DOHH2 (cell line): ENCODE data around the gene HEG1.

Source experiments
- H3F3A ChIP-seq: fragments of 200-600 bp; sonication (generic), shearing (Covaris generic); 2 replicates; pipeline ENCODE4 v1.6.0; 2016; ENCODE audit warnings: antibody characterized with exemption, mild to moderate bottlenecking; ENCODE audit not compliant: control insufficient read depth, insufficient read depth
- H3K27ac ChIP-seq: fragments of 200-600 bp; sonication (generic); 2 replicates; pipeline ENCODE4 v1.5.1; 2014; ENCODE audit warnings: low read depth, mild to moderate bottlenecking, low read length, moderate library complexity
- H3K27me3 ChIP-seq: fragments of 200-600 bp; sonication (generic); 2 replicates; pipeline ENCODE4 v1.6.1; 2014; ENCODE audit warnings: mild to moderate bottlenecking, low read length, mixed read lengths; ENCODE audit not compliant: control insufficient read depth
- H3K36me3 ChIP-seq: fragments of 200-600 bp; sonication (generic); 2 replicates; pipeline ENCODE4 v1.6.1; 2014; ENCODE audit warnings: mild to moderate bottlenecking, low read length, moderate library complexity, mixed read lengths; ENCODE audit not compliant: control insufficient read depth
- H3K4me1 ChIP-seq: fragments of 200-600 bp; sonication (generic); 2 replicates; pipeline ENCODE4 v1.6.1; 2014; ENCODE audit warnings: mild to moderate bottlenecking, low read length, mixed read lengths; ENCODE audit not compliant: control insufficient read depth
- H3K4me2 ChIP-seq: fragments of 200-600 bp; sonication (generic); 2 replicates; pipeline ENCODE4 v1.6.0; 2014; ENCODE audit warnings: mild to moderate bottlenecking, low read length, moderate library complexity
- H3K4me3 ChIP-seq: fragments of 200-600 bp; sonication (generic); 2 replicates; pipeline ENCODE4 v1.5.1; 2014; ENCODE audit warnings: mild to moderate bottlenecking, low read length, mixed read lengths
- H3K79me2 ChIP-seq: fragments of 200-600 bp; sonication (generic); 2 replicates; pipeline ENCODE4 v1.6.1; 2014; ENCODE audit warnings: mild to moderate bottlenecking, low read length, mixed read lengths; ENCODE audit not compliant: control insufficient read depth
- H3K9me2 ChIP-seq: fragments of 200-600 bp; sonication (generic); replicated peaks from 2 replicates; pipeline ENCODE4 v1.6.1; 2014; ENCODE audit warnings: mild to moderate bottlenecking, low read length, mixed read lengths; ENCODE audit not compliant: control insufficient read depth
- H3K9me3 ChIP-seq: fragments of 200-600 bp; sonication (generic); 2 replicates; pipeline ENCODE4 v1.6.1; 2014; ENCODE audit warnings: antibody characterized with exemption, low read length, mixed read lengths; ENCODE audit not compliant: control insufficient read depth, insufficient read depth
- H4K20me1 ChIP-seq: fragments of 200-600 bp; sonication (generic); 2 replicates; pipeline ENCODE4 v1.6.0; 2014; ENCODE audit warnings: low read depth, mild to moderate bottlenecking, antibody characterized with exemption, low read length, moderate library complexity; ENCODE audit not compliant: control insufficient read depth, insufficient read depth
- EZH2phosphoT487 ChIP-seq: fragments of 200-600 bp; sonication (generic); IDR thresholded peaks from 2 replicates; pipeline ENCODE4 v1.6.1; 2017; ENCODE audit warnings: borderline replicate concordance, mild to moderate bottlenecking, antibody characterized with exemption, low read length, moderate library complexity, mixed read lengths
- TF ChIP-seq, protein P1 (sequence below): fragments of 200-600 bp; sonication (generic); IDR thresholded peaks from one replicate; pipeline ENCODE4 v1.5.1; 2014; ENCODE audit warnings: antibody characterized with exemption, mild to moderate bottlenecking, low read depth, low read length; ENCODE audit not compliant: poor library complexity, severe bottlenecking

HEG1 gene

DNA sequence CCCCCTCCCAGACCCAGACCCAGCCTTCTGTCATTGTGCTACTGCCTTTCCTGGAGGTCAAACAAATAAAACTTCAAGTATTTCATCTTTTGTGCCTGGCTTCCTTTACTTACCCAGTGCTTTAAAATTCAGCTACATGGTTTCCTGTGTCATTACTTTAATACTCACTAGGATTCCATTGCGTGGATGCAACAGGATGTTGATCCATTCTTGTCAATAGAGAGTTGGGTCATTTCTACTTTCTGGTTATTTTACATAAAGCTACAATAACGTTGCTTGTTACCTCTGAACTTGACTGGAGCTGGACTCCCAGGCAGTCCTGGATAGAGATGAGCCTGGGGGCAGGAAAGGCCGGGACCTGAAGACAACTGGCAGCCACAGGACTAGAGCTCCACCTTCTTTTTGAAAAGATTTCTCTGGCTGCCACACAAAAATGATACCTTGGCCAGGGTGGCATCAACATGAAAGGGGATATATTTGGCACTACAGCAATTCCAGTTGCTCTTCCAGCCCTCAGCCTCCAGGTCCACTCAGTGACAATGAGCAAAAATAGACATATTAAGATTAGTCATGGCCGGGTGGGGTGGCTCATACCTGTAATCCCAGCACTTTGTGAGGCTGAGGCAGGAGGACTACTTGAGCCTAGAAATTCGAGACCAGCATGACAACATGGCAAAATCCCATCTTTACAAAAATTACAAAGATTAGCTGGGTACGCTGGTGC is 23.3 kb upstream of the HEG1 start:
- no peaks in the 10 kb centered on the region for H3K27me3 ChIP-seq
- no peak overlapping the region for H3K4me2 ChIP-seq
- H3K79me2 ChIP-seq = no peaks in the 10 kb centered on the region
- no peak overlapping the region for H3K27ac ChIP-seq
- no peaks in the 10 kb centered on the region for H3F3A ChIP-seq
- TF ChIP-seq, protein P1, sequence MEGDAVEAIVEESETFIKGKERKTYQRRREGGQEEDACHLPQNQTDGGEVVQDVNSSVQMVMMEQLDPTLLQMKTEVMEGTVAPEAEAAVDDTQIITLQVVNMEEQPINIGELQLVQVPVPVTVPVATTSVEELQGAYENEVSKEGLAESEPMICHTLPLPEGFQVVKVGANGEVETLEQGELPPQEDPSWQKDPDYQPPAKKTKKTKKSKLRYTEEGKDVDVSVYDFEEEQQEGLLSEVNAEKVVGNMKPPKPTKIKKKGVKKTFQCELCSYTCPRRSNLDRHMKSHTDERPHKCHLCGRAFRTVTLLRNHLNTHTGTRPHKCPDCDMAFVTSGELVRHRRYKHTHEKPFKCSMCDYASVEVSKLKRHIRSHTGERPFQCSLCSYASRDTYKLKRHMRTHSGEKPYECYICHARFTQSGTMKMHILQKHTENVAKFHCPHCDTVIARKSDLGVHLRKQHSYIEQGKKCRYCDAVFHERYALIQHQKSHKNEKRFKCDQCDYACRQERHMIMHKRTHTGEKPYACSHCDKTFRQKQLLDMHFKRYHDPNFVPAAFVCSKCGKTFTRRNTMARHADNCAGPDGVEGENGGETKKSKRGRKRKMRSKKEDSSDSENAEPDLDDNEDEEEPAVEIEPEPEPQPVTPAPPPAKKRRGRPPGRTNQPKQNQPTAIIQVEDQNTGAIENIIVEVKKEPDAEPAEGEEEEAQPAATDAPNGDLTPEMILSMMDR = no peak
- no peak for TF ChIP-seq EZH2phosphoT487
- no peaks in the 10 kb centered on the region for H3K9me2 ChIP-seq
- peaks cover 10% of the 10 kb centered on the region for H3K4me1 ChIP-seq
- no peaks in the 10 kb centered on the region for H4K20me1 ChIP-seq
- H3K4me3 ChIP-seq = no peak overlapping the region
- no peaks in the 10 kb centered on the region for H3K9me3 ChIP-seq
- no peaks in the 10 kb centered on the region for H3K36me3 ChIP-seq

DNA sequence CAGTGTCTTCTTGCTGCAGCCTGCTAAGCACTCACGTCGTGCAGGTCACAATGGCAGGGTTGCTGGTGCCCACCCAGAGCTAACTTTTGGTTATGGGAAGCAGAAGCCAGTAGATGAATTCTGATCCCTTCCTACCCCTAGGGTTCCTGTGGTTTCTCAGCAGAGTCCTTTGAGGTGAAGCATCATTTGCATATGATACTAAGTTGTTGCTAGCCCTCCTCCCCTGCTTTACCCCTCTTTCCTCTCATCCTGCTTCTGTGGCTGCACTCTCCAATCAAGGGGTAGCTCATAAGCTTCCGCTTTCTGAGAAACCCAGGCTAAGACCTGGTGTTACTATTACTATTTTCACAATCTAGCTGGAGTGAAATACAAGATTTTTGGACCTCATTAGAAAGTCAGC is 22.1 kb upstream of the HEG1 start:
- Histone ChIP-seq H3K4me1 (peaks cover 10% of the 10 kb centered on the region), H3K79me2 (no peaks in the 10 kb centered on the region), H3K9me2 (no peaks in the 10 kb centered on the region), H3K27ac (no peak overlapping the region), H3F3A (no peaks in the 10 kb centered on the region), H3K27me3 (no peaks in the 10 kb centered on the region), H3K4me2 (peak overlapping the region; percentile 19; the same call in 1 of the 2 replicates), H4K20me1 (no peaks in the 10 kb centered on the region), H3K4me3 (no peak overlapping the region), H3K36me3 (no peaks in the 10 kb centered on the region), H3K9me3 (no peaks in the 10 kb centered on the region)
- TF ChIP-seq EZH2phosphoT487 = no peak
- TF ChIP-seq, protein P1 = no peak

DNA sequence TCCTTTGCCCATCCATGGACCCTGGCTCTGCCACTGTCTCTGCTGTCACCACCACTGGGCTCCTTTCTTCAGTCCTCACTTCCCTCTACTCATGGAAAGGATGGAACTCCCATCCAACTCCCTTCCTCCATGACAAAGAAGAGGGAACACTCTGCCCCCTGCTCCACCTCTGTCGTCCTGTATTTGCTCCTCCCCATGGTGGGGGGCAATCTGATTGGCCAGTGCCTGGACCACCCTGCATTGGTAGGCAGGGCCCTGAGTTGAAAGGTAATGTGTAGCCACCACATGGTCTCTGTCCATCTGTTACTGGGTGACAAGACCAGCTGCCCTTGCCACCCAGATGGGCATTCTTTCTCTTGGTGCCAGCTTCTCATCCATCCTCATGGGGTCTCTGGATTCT is 20.7 kb upstream of the HEG1 start:
- no peak overlapping the region for H3K4me2 ChIP-seq
- no peaks in the 10 kb centered on the region for H3F3A ChIP-seq

More for the DNA sequence above, 20.7 kb upstream of the HEG1 start:
- Histone ChIP-seq H3K36me3 (no peaks in the 10 kb centered on the region), H3K9me3 (no peaks in the 10 kb centered on the region), H3K4me3 (no peak overlapping the region), H3K27me3 (no peaks in the 10 kb centered on the region; the same call in 1 of the 2 replicates), H3K9me2 (no peaks in the 10 kb centered on the region), H3K4me1 (peaks cover 10% of the 10 kb centered on the region), H3K27ac (no peak overlapping the region), H3K79me2 (no peaks in the 10 kb centered on the region), H4K20me1 (no peaks in the 10 kb centered on the region)
- no peak for TF ChIP-seq EZH2phosphoT487
- TF ChIP-seq, protein P1 = no peak
